Esophagus squamous epithelium (tissue), 4 donors: Measurements from ENCODE around the gene INSL3.

ENCODE experiments used
- CTCF ChIP-seq, 6 experiments: fragments of 450-650 bp in 4 of 6; fragments of 200-600 bp in 2 of 6; sonication (generic) in 2 of 6; IDR thresholded peaks; one replicate each; pipeline ENCODE4 v1.5.1; 2016 to 2019; ENCODE audit warnings: antibody characterized with exemption in 6 of 6, mild to moderate bottlenecking in 4 of 6, moderate library complexity in 4 of 6
- POLR2A ChIP-seq, 4 donors: fragments of 450-650 bp; IDR thresholded peaks; one replicate each; pipeline ENCODE4 v1.6.1; 2017; ENCODE audit warnings: antibody characterized with exemption in 4 of 4, mild to moderate bottlenecking in 4 of 4, moderate library complexity in 3 of 4

- TF ChIP-seq CTCF (IDR thresholded peaks at IDR 0.05) = no peak
- no peak for TF ChIP-seq POLR2A (IDR thresholded peaks at IDR 0.05)
Observed at GRCh38 chr19:17835182-17836006, 14.1 kb upstream of the INSL3 start.
